Transverse colon (tissue), 4 donors: ENCODE measurements around the gene TJP3. TPM values are rescaled to one million over a fixed set of nuclear protein-coding genes. Genes with fewer than 3 reads are reported as not detected.

ENCODE experiments used
- DNase-seq: peaks from one replicate; pipeline ENCODE4 v3.0.0-alpha.2; 2019
- H3K27ac ChIP-seq, 4 donors: fragments of 200-600 bp; sonication (generic); 2 replicates each; pipeline ENCODE4 v1.5.1; 2016 to 2018; ENCODE audit warnings: inconsistent platforms in 4 of 4
- H3K27me3 ChIP-seq: fragments of 200-600 bp; sonication (generic); 2 replicates; pipeline ENCODE4 v1.5.1; 2017; ENCODE audit warnings: inconsistent platforms
- H3K36me3 ChIP-seq, 4 donors: fragments of 200-600 bp; sonication (generic); 2 replicates each; pipeline ENCODE4 v1.5.1; 2017 to 2019; ENCODE audit warnings: inconsistent platforms in 4 of 4
- H3K4me1 ChIP-seq, 4 donors: fragments of 200-600 bp; sonication (generic); 2 replicates each; pipeline ENCODE4 v1.5.1; 2017 to 2020; ENCODE audit warnings: inconsistent platforms in 4 of 4
- H3K4me3 ChIP-seq, 4 donors: fragments of 200-600 bp; sonication (generic); 1 replicate in 1 of 4; 2 replicates in 3 of 4; pipeline versions ENCODE4 v1.5.1 to v1.6.1; 2017 to 2019; ENCODE audit warnings: inconsistent platforms in 4 of 4
- H3K9me3 ChIP-seq, 2 donors: fragments of 200-600 bp; sonication (generic); 2 replicates each; pipeline ENCODE4 v1.5.1; 2017 to 2019; ENCODE audit warnings: inconsistent platforms in 2 of 2
- EP300 ChIP-seq: sonication (generic); formaldehyde crosslinking; IDR thresholded peaks from one replicate; pipeline ENCODE4 v1.6.1; 2017; ENCODE audit warnings: antibody characterized with exemption, low read depth
- POLR2A ChIP-seq: fragments of 450-650 bp; IDR thresholded peaks from one replicate; pipeline ENCODE4 v1.6.1; 2016; ENCODE audit warnings: antibody characterized with exemption, mild to moderate bottlenecking, moderate library complexity
- POLR2AphosphoS5 ChIP-seq, 3 donors: sonication (generic); formaldehyde crosslinking; IDR thresholded peaks; one replicate each; pipeline ENCODE4 v1.6.1; 2016; ENCODE audit warnings: antibody characterized with exemption in 3 of 3
- WGBS, 2 donors: methylation state at CpG; one replicate each; pipeline ENCODE4 v1.1.5; 2018; ENCODE audit warnings: low coverage in 1 of 2; 5-methylcytosine and 5-hydroxymethylcytosine counted together
- in situ Hi-C, 4 donors: fragments of 200-750 bp; cut with MboI; loops; one replicate each; pipeline versions ENCODE4 v1.15.0 to v1.15.1; 2017; ENCODE audit warnings: low sequenced_read_pairs in 3 of 4, low pct_ligation_motif_present in 1 of 4, low pct_unique_long_range_greater_than_20kb in 1 of 4
- intact Hi-C: fragments of 100-400 bp; cut with DNase I; formaldehyde crosslinking; loops from one replicate; pipeline ENCODE4 v1.15.1; 2023; ENCODE audit warnings: low total_unique reads
- total RNA-seq, 4 donors: library from RNA; depleted of rRNA; stranded (reverse); fragments of >200 nt; gene quantifications; one replicate each; pipeline ENCODE4 v1.1.0, GENCODE V29; 2016
- TF ChIP-seq, protein P1 (sequence below), 5 experiments: fragments of 200-600 bp in 3 of 5; fragments of 450-650 bp in 2 of 5; sonication (generic) in 3 of 5; IDR thresholded peaks; 1 replicate in 2 of 5; 2 replicates in 3 of 5; pipeline ENCODE4 v1.5.1; 2016 to 2017; ENCODE audit warnings: antibody characterized with exemption in 5 of 5, inconsistent platforms in 3 of 5, mild to moderate bottlenecking in 2 of 5, moderate library complexity in 1 of 5

Gene TJP3
- total RNA-seq, 4 donors from 2014 or later, result 234 to 894 (median 282) TPM

DNA sequence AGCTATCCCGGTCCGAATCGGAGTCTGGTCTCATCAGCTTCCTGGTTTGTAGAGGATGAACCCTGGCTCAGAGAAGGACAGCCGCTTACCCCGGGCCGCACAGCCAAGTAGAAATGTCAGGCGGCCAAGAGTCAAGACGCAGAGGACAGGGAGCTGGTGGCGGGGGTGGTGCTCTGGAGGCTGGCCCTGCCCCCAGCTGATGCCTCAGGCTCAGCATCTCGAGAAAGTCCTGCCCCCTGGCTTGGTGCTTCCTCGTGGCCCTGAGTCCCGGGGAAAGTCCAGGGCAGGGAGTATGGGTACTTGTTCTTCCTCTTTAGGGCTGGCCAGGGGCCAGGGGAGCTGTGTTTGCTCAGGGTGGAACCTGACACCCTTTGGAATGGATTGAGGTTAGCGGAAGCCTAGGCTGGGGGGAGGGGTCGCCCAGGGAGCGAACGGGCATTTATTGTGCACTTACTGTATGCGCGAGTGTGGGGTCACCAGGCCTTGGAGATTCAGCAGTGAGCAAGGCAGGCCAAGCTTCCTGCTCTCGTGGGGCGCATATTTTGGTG is 2.2 kb downstream of the TJP3 start:
- in situ Hi-C loops, result no loop called here
- peak; percentile 97 for DNase-seq
- 25% methylated on average over 20 of the region's 20 CpGs; no CpG with 5 or more reads in 1 of the 2 donors for WGBS, 2 donors
- H3K4me1 ChIP-seq, result peaks cover 0 to 52% (median 32%) of the 10 kb centered on the region in 4 donors
- no peaks in the 10 kb centered on the region for H3K27me3 ChIP-seq
- H3K4me3 ChIP-seq, result peak overlapping the region in 2 of 4 donors; percentile 49 to 53
- H3K27ac ChIP-seq, result peak overlapping the region; percentile 91 to 95 (median 92)
- no peaks in the 10 kb centered on the region for H3K9me3 ChIP-seq
- TF ChIP-seq, protein P1, sequence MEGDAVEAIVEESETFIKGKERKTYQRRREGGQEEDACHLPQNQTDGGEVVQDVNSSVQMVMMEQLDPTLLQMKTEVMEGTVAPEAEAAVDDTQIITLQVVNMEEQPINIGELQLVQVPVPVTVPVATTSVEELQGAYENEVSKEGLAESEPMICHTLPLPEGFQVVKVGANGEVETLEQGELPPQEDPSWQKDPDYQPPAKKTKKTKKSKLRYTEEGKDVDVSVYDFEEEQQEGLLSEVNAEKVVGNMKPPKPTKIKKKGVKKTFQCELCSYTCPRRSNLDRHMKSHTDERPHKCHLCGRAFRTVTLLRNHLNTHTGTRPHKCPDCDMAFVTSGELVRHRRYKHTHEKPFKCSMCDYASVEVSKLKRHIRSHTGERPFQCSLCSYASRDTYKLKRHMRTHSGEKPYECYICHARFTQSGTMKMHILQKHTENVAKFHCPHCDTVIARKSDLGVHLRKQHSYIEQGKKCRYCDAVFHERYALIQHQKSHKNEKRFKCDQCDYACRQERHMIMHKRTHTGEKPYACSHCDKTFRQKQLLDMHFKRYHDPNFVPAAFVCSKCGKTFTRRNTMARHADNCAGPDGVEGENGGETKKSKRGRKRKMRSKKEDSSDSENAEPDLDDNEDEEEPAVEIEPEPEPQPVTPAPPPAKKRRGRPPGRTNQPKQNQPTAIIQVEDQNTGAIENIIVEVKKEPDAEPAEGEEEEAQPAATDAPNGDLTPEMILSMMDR (IDR thresholded peaks at IDR 0.05), result no peak
- TF ChIP-seq EP300 (peak; percentile 79), POLR2AphosphoS5 (IDR thresholded peaks at IDR 0.05) (peak; percentile 59 to 86 (median 84))
- no peaks in the 10 kb centered on the region for H3K36me3 ChIP-seq
- intact Hi-C loops, result no loop called here

DNA sequence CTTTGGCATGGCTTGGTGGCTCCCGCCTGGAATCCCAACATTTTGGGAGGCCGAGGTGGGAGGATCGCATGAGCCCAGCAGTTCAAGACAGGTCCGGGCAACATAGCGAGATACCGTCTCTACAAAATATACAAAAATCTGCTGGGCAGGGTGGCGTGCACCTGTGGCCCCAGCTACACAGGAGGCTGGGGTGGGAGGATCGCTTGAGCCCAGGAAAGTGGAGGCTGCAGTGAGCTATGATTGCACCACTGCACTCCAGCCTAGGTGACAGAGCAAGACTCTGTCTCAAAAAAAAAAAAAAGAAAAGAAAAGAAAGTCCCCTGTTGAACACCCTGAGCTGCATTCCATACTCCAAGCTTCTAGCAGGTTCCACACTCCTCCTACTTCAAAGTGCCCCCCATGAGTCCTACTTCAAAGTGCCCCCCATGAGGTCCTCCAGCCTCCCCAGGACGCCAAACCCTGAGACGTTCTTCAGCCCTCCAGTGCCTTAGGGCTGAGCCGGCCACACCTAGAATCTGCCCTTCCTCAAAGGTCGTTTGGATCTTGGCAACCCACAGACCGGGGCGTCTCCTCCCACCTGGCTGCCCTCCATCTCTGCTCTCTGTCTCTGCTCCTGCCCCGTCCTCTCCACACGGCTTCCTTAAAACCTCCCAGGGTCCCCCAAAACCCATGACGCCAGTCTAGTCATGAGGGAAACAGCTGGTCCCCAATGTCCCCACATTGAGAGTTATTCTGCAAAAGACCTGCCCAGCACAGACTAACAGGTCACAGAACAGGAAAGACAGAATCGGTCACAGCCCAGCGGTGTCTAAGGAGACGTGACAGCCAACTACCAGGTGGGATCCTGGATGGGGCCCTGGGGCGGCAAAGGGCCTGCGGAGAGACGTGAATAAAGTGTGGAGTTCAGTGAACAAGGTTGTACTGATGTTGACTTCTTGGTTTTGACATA is 4.8 kb downstream of the TJP3 start:
- WGBS, 2 donors, result 31 to 39% methylated on average over 13 to 23 of the region's 23 CpGs

GRCh38 chr19:3716147-3716668 is 8.0 kb downstream of the TJP3 start:
- Histone ChIP-seq H3K27me3 (peaks cover 15% of the 10 kb centered on the region), H3K36me3 (no peaks in the 10 kb centered on the region), H3K9me3 (no peaks in the 10 kb centered on the region), H3K27ac (peak overlapping the region in 2 of 4 donors; percentile 43 to 94), H3K4me3 (no peak overlapping the region), H3K4me1 (peaks cover 3 to 59% (median 37%) of the 10 kb centered on the region in 4 donors)
- no peak for TF ChIP-seq POLR2A
- in situ Hi-C loops (no loop called here), intact Hi-C loops (no loop called here)
- no peak for DNase-seq
- WGBS, 2 donors, result 71 to 77% methylated on average over 1 to 15 of the region's 16 CpGs

More for the DNA sequence above, 4.8 kb downstream of the TJP3 start:
- H3K36me3 ChIP-seq, result no peaks in the 10 kb centered on the region
- intact Hi-C loops (no loop called here), in situ Hi-C loops (no loop called here)
- no peaks in the 10 kb centered on the region for H3K27me3 ChIP-seq
- no peaks in the 10 kb centered on the region for H3K9me3 ChIP-seq
- H3K4me3 ChIP-seq, result peak overlapping the region in 1 of 4 donors; percentile 27
- H3K27ac ChIP-seq, result peak overlapping the region; percentile 79 to 83 (median 82)
- DNase-seq, result peak; percentile 78
- H3K4me1 ChIP-seq, result peaks cover 0 to 45% (median 26%) of the 10 kb centered on the region in 4 donors
- TF ChIP-seq, protein P1 (IDR thresholded peaks at IDR 0.05), result no peak
- TF ChIP-seq POLR2A, result peak; percentile 35
- no peak for TF ChIP-seq POLR2AphosphoS5 (IDR thresholded peaks at IDR 0.05)
- no peak for TF ChIP-seq EP300

GRCh38 chr19:3719868-3720267 is 11.7 kb downstream of the TJP3 start:
- Histone ChIP-seq H3K27ac (peak overlapping the region; percentile 85 to 94 (median 89)), H3K9me3 (no peaks in the 10 kb centered on the region), H3K27me3 (peaks cover 38% of the 10 kb centered on the region), H3K4me3 (peak overlapping the region in 1 of 4 donors; percentile 7), H3K4me1 (peaks cover 3 to 60% (median 32%) of the 10 kb centered on the region in 4 donors), H3K36me3 (no peaks in the 10 kb centered on the region)
- DNase-seq, result no peak
- in situ Hi-C loops (no loop called here), intact Hi-C loops (no loop called here)
- WGBS, 2 donors, result 87 to 93% methylated on average over 2 to 4 of the region's 4 CpGs
- no peak for TF ChIP-seq POLR2A
- TF ChIP-seq POLR2AphosphoS5 (IDR thresholded peaks at IDR 0.05), result no peak
